NCI-H82 treated with DMSO at 0.1 percent for 48 hours (cell line): ENCODE measurements around the gene PLEKHG5.

Experiments
- DNase-seq: peaks from one replicate; lab custom pipeline; 2025; ENCODE audit not compliant: unreplicated experiment; lab: John Stamatoyannopoulos, UW

The PLEKHG5 gene

DNA sequence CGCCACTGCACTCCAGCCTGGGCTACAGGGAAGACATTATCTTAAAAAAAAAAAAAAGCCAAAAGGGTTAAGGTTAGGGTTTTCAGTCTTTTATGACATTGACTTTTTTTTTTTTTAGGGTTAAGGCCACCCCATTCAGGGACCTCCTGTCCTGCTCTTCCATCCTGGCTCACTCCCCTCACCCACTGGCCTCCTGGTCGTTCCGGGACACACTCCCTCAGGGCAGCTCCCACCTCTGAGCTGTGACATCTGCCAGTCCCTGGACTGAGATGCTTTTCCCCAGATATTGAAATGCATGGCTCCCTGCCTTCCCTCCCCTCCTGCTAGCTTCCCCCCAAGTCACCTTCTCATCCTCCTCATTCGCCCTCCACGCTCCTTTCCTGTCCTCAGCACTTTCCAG is 9.6 kb downstream of the PLEKHG5 start:
- DNase-seq = no peak

DNA sequence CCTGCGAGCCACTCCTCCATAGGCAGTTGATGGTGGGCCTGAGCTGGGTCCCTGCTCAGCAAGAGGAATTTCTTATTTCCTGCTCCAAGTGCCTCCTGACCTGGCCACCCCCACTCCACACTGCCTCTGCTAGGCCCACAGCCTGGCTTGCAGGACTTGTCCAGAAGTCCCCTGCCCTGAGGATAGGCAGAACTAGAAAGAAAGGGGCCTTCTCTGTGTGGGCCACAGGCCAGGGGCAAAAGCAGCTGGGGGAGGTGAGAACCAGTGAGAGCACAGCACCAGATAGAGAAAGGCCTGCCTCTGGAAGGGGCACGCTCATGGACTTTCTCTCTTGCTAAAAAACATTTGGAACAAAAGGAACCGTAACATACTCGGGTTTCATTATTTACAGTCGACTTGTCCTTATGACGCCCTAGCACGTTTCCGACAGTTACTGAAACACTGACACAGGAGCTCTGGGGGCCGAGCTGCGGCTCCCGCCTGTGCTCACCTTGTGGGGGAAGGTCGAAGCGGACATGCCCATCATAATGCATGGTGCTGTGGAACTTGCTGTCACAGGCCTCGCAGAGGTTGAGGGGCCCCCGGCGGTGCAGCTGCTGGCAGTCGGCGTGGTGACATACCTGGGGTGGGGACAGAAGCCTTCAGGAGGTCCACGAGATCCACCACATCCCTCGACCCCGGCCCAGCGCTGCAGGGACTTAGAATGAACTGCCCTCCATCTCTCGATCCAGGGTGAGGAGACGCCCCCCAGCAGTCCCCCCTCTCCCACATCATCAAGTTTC is 14.2 kb downstream of the PLEKHG5 start:
- DNase-seq = no peak

DNA sequence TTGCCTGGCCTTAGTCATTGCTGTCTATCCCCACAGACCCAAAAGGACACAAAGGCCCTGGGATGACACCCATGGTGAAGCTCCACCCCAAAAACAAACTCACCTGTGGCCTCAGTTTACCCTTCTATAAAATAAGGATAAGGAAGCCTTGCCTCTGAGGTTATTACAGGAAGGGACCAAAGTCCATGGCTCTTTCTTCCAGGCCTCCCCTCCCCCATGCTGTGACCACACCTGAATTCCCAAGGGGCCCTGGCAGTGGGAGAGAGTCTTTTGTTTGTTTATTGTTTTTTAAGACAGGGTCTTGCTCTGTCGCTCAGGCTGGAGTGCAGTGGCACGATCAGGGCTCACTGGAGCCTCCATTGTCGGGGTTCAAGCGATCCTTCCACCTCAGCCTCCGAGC is 15.0 kb downstream of the PLEKHG5 start:
- DNase-seq = no peak

DNA sequence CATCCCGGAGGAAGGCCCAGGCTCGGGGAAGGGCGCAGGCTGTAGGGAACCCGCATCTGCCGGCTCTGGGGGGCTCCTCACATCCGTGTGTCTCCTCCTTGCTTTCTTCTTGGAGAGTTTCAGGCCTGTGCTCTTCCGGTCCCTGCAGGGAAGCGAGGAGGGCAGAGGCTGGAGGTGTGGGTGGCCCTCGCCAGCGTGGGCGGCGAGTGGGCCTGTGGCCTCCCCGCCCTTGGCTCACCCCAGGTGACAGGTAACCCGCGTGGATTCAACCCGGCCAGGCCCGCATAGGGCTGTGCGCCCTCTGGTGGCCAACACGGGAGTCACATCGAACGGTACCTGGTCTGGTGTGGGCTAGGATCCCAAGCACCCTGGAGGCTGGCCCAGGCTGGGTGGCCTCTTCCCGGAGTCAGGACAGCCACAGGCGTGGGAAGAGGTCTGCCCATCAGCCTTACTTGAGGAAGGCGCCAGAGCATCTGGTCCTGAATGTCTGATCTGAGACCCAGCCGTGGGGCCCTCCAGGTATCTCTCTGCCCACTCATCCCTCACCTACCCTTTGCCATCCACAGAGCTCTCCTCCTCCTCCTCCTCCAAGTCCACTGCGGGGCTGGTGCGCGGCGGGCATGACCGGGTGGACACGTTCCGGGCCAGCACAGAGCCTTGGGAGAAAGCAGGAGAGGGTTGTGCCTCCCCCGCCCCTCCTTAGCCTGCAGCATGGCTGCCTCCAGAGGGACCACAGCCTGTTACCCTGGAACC is 15.9 kb downstream of the PLEKHG5 start:
- DNase-seq = no peak

DNA sequence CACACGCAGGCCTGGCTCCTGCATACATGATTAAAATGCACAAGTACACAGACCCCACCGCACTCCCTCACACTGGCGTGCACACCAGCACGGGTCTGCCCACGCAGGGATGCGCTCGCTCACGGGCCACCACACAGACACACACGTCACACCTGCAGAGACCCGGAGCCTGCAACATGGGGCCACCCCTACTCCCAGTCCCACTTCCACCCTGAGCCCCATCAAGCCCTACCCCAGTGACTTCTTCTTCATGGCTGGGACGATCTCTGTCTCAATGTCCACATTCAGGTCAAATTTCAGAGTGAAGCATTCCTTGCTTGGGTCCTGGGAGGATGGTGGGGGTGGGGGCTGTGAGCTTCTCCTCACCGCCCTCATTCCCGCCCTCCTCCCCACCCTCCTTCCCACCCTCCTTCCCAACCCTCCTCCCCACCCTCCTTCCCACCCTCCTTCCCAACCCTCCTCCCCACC is 16.6 kb downstream of the PLEKHG5 start:
- no peak for DNase-seq

DNA sequence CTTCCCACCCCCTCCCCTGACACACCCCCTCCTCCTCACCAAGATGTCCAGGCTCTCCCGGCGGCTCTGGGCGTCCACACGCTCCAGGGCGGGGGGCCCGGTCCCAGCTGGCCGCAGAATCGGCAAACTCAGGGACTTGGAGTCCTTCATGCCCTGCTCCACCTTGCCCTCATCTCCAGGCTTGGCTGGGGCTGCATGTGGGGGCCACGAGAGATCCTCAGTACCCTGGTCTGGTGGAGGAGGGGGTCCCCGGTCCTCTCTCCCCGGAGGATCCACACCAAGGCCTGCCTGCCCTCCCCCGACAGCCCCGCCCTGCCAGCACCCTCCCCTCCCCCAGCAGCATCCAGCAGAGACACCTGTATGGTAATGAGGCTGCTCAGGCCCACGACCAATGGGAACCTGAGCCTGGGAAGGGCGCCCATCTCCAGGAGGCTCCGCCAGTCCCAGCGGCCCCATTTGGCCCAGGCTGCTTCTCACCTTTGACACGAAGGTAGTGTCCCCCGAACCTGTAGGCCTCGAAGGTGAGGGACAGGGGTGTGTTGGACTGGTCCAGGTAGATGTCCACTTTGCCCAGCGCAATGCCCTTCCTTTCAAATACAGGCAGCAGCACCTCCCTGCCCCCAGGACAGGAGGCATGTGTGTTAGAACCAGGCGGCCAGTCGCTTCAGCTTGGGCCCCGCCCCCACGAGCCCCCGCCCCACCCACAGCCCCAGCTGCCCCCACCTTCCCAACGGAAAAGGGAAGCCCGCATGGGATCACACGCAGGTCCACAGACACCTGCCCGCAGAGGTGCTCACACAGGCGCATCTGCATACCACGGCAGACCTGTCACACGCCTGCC is 17.3 kb downstream of the PLEKHG5 start:
- DNase-seq = no peak

DNA sequence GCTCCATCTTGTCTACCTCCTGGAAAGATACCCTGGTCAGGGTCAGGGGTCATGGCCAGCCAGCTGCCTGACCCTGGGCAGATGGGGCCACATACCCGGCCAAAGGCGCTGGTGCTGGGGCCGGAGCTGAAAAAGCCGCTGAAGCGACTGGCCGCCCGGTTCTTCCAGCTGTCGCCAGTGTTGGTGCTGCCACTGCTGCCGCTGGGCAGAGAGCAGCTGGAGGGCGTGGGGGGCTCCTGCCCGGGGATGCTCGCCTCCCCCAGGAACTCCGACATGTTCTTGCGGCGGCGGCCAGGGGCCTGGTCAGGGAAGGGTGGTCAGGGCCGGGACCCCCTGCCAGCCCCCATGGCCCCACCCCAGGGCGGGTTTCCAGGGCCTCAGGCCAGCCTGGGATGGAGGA is 18.3 kb downstream of the PLEKHG5 start:
- DNase-seq = no peak

DNA sequence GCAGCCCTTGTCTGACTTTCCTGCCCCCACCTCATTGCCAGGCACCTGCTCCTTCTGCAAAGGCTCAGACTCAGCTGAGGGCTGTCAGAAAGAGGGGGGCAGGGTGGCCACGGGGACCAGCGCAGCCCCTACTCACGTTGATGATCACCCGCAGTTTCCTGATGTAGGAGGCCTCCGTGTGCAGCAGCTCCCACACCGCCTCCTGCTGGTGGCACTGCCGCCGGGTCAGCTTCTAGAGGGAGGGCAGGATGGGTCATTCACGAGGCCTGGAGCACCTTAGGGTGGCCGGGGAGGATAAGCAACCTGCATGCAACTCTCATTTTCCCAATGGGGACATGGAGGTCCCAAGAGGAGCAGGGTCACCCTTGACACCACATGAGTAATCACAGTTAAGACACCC is 19.1 kb downstream of the PLEKHG5 start:
- no peak for DNase-seq

DNA sequence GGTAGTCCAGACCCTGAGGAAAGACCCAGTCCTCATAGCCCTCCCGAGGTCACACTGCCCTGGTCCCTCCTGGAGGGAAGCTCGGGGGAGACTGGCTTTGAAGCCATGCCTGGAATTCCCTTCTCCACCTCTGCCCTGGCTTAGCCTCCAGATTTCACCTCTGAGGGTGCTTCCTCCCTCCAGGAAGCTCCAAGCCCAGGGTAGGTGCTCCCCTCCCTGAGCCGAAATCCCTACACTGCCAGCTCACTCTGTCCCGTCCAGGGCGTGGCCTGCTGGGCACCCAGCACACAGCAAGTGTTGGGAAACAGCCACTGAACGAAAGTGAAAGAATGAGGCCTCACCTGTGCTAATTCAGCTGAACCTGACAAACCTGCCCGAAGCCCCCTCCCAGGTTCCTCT is 19.5 kb downstream of the PLEKHG5 start:
- DNase-seq = no peak

DNA sequence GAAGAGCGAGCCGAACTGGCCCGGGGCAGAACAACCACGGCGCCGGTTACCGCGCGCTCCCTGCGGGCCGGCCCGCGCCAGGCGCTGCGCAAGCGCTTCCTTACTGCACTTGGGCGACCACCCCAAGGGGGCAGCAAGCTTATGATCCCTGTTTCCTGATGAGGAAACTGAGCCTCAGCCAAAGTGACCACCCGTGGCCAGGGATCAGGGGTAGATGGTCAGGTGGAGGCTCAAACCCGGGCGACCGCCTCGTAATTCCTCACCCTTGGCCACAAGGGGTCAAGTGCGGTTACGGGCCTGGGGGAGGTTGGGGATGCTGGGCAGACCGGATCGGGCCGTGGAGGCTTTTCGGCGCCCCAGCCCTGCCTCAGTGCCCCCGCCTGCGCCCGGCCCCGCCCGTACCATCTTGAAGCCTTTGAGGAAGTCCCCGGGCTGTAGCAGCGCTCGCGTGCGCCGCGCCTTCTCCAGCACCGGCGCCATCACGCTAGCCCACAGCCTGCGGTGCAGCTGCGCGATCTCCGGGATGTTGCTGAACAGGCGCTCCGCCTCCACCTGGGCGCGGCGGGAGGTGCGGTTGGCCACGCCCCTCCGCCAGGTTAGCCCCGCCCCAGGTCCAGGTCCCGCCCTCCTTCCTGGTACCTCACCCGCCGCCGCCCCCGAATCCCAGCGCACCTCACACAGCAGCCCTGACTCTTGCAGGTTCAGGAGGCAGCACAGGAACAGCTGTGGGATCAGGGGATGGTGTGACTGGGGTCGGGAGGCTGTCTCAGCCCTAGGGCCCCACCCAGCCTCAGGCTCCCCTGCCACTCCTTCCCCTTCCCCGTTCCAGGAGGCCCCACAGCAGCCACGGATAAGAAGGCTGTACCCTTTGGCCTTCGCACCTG is 20.1 kb downstream of the PLEKHG5 start:
- no peak for DNase-seq

DNA sequence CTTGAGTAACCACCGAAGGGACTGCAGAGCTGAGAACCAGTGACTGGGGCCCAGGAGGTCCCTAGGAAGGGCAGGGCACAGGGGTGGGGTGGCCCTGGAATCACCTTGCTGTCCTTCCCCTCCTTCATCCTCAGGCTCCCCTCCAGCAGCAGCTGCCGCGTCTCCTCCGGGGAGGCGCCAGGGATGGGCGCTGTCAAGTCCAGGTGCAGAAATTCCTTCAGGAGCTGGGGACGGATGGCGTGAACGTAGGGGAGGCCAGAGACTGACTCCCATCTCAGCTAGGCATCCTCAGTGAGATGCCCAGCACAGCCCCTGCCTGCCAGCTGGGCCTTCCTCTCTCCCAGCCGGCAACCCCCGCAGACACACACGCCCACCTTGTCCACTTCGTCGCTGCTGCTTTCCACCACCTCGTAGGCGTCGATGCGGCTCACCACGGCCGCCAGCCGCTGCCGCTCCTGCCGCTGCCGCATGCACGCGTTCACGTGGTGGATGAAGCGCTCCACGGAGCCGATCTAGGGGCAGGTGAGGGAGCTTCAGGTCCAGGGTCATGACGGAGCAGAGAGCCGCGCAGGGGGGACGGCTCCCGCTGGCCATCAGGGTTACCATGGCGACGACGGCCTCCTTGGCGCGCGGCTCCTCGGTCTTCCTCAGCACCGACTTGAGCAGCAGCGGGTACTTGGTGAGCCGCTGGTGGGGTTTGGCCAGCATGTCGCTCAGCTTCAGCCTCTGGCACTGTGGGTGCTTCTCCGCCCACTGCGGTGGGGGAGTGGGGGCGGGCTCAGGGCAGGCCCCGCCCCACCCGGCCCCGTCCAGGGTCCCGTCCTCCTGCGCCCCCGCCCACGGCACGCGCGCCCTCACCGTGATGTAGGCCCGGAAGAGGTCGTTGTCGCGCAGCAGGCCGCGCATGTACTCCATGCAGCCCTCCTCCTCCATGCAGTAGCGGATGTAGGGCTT is 21.1 kb downstream of the PLEKHG5 start:
- no peak for DNase-seq

DNA sequence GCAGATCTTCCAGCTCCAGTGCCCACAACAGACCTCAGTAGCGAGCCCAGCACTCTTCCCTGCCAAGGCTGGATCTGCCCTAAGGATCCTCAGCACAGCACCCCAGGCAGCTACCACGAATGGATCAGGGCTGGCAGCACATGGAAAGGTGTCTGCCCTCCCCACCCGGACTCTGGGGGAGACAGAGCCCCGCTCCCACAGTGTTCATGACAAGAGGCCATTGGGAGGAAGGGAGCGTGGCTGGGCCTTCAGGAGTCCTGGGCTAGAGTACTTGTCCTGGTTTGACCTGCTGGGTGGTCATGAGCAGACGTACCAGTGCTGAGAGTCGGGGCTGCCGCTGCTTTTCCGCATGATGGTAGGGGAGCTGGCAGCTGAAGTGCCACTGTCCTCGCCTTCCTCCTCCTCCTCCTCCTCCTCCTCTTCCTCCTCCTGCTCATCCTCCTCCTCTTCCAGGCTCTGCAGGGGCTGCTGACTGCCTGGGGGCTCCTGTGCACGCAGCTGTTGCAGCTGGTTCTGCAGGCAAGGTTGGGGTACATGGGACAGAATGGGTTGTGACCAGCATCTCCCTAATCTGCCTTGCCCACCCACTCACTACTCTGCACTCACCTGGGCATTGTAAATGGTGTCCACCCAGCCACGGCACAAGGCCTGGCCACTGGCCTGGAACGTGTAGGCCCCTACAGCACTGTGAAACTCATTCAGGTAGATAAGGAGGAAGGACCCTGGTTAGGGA is 22.6 kb downstream of the PLEKHG5 start:
- no peak for DNase-seq

DNA sequence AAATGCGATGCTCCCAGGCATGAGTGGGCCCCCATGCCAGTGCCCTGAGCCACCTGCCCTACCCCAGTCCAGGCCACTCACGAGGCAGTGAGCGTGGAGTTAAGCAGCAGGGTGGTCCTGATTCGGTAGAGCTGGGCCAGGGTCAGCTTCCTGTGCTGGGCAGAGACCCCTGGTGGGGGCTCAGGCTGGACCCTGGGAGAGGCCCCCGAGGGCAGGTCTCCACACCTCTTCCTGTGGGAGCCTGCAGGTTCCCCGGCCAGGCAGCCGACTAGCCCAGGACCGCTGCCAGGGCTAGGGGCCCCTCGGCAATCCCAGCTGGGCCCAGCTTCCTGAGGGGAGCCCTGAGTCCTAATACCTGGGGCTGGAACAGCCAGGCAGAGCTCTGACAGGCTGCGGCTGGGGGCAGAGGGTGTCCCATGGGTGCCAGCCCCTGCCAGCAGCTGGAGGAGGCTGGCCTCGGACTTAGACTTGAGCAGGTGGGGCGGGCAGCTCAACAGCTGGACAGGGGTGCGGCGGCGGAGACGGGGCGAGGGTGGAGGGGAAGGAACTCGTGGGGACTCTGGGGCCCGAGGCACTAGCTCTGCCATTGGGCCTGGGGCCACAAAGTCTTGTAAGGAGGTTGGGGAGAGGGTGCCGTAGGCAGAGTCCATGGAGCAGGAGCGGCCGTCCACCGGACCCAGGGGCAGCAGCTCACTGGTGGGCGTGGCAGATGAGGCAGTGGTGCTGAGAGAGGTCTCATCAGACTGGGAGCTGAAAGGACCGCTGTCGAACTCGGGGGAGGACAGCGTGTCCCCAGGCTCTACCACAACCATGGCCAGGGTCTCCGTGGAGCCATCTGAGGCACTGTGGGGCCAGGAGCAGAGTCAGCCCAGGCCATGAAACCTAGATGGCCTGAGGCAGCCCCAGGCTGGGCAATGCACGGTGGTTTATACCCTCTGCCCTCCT is 23.5 kb downstream of the PLEKHG5 start:
- no peak for DNase-seq

DNA sequence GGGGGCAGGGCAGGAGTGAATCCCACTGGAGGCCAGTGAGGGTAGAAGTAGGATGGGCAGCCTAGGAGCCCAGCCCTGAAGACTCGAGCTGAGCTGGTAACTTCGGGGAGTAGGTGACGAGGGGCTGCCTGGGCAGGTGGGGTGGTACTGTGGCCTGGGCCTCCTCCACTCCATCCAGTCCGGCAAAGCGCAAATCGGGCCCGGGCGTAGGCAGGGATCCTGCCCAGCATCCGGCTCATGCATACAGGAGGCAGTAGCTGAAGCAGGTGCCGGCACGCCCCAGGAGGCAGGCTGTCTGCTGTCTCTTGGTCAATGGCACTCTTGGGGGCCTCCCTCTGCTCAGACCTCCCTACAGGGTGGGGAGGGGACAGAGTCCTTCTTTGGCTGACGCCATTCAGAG is 24.2 kb downstream of the PLEKHG5 start:
- DNase-seq = no peak

DNA sequence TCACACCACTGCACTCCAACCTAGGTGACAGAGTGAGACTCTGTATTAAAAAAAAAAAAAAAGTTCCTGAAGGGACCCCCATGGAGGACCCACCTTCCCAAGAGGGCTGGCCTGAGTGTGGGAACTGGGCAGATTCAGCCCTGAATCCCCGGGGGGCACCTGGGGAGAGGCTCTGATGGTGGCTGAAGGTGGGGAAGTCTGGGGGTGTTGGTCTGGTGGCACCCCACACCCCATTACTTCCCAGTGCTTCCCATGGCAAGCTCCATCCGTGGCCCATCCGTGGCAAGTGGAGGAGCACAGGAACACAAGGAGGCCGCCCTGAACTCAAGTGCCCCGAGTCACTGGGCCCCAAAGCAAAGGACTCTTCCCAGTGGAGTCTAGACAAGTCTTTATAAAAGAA is 24.7 kb downstream of the PLEKHG5 start:
- no peak for DNase-seq

DNA sequence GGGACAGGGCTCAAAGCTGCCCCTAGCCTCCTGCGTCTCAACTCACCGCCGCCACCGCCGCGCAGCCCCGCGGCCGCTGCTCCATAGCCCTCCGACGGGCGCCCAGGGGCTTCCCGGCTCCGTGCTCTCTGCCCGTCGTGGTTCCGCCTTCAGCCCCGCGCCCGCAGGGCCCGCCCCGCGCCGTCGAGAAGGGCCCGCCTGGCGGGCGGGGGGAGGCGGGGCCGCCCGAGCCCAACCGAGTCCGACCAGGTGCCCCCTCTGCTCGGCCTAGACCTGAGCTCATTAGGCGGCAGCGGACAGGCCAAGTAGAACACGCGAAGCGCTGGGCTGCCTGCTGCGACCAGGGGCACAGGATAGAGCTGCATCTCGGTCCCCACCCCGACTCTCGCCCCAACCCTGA is 25.4 kb downstream of the PLEKHG5 start, which contains the start of gene TNFRSF25:
Gene TNFRSF25, minus strand, starts transcription at position 151 of the 400 bp plus-strand sequence. Its CDS starts 66 bp downstream, at position 85.
- DNase-seq = peak; percentile 31

DNA sequence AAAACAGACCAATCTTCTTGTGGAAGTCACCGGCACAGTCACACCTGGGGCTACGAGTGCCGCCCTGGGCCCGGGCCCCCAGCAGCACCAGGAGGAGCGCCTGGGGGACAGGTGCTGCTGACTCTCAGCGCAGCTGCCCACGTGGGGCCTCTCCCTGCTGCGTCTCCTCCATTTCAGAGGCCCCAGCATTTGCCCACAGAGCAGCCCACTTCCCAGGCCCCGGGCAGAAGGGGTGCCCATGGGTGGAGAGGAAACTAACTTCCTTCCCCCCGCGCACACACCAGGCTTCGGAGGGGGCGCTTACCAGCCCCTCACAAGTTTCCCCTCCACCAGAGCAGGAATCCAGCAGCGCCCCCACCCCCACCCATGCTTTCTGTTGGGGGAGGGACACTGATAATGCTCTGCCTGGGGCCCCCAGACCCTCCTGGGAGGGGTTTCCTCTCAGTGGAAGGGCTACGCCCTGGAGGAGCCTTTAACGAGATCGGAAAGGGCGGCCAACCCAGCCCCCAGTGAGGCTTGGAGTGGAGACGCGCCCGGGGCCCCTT is 25.9 kb downstream of the PLEKHG5 start:
- no peak for DNase-seq
